ENCODE data around the gene MIS18BP1.

MIS18BP1 gene

GRCh38 chr14:45253754-45254310 is 830 bp upstream of the MIS18BP1 start:
- no peak for TF ChIP-seq CTCF (IDR thresholded peaks at IDR 0.05; ENCODE audit: extremely low read depth, missing control alignments)
- DNase-seq (ENCODE audit: low spot score) = peak; percentile 12

- no peak for TF ChIP-seq CTCF (IDR thresholded peaks at IDR 0.05; ENCODE audit: extremely low read depth, missing control alignments)
- DNase-seq (ENCODE audit: low spot score) = no peak
Measured at GRCh38 chr14:45252366-45253069, 484 bp downstream of the MIS18BP1 start.

- DNase-seq (ENCODE audit: low spot score) = peak; percentile 71
- TF ChIP-seq CTCF (IDR thresholded peaks at IDR 0.05; ENCODE audit: extremely low read depth, missing control alignments) = no peak
Measured at GRCh38 chr14:45251912-45252311, 1.1 kb downstream of the MIS18BP1 start.

GRCh38 chr14:45249856-45250575 is 3.0 kb downstream of the MIS18BP1 start:
- TF ChIP-seq CTCF (IDR thresholded peaks at IDR 0.05; ENCODE audit: extremely low read depth, missing control alignments) = no peak
- DNase-seq (ENCODE audit: low spot score) = peak; percentile 8

GRCh38 chr14:45247427-45247826 is 5.6 kb downstream of the MIS18BP1 start:
- no peak for DNase-seq (ENCODE audit: low spot score)

GRCh38 chr14:45246691-45247090 is 6.3 kb downstream of the MIS18BP1 start:
- no peak for DNase-seq (ENCODE audit: low spot score)
- no peak for TF ChIP-seq CTCF (IDR thresholded peaks at IDR 0.05; ENCODE audit: extremely low read depth, missing control alignments)

More at GRCh38 chr14:45247427-45247826, 5.6 kb downstream of the MIS18BP1 start:
- TF ChIP-seq CTCF (IDR thresholded peaks at IDR 0.05; ENCODE audit: extremely low read depth, missing control alignments) = no peak

- no peak for DNase-seq (ENCODE audit: low spot score)
- no peak for TF ChIP-seq CTCF (IDR thresholded peaks at IDR 0.05; ENCODE audit: extremely low read depth, missing control alignments)
Measured at GRCh38 chr14:45246151-45246550, 6.9 kb downstream of the MIS18BP1 start.
